Fibroblast of lung (primary cell): ENCODE measurements around the gene RASA2. TPM values are rescaled to one million over a fixed set of nuclear protein-coding genes. Genes with fewer than 3 reads are reported as not detected.

Experiments used
- DNase-seq, 2 donors: peaks; one replicate each; pipeline versions ENCODE4 v3.0.0 to v3.0.0-alpha.2; 2010; ENCODE audit warnings: low read depth in 2 of 2
- H2AFZ ChIP-seq: 2 replicates; pipeline ENCODE4 v1.5.1; 2012; ENCODE audit warnings: low read length, control low read depth, inconsistent platforms
- H3K27ac ChIP-seq: 2 replicates; pipeline ENCODE4 v1.5.1; 2011; ENCODE audit warnings: low read length, control low read depth; ENCODE audit not compliant: insufficient read depth
- H3K27me3 ChIP-seq: 2 replicates; pipeline ENCODE4 v1.5.1; 2011; ENCODE audit warnings: mild to moderate bottlenecking, low read length; ENCODE audit not compliant: control insufficient read depth, insufficient read depth
- H3K36me3 ChIP-seq: 2 replicates; pipeline ENCODE4 v1.5.1; 2011; ENCODE audit warnings: low read length; ENCODE audit not compliant: control insufficient read depth, insufficient read depth
- H3K4me1 ChIP-seq: 2 replicates; pipeline ENCODE4 v1.5.1; 2011; ENCODE audit warnings: low read length; ENCODE audit not compliant: control insufficient read depth, insufficient read depth; ENCODE audit errors: extremely low read depth
- H3K4me2 ChIP-seq: 2 replicates; pipeline ENCODE4 v1.5.1; 2011; ENCODE audit warnings: low read length, control low read depth; ENCODE audit not compliant: insufficient read depth; ENCODE audit errors: extremely low read depth
- H3K4me3 ChIP-seq, 4 experiments: fragments of 200-600 bp in 1 of 4; sonication (generic) in 1 of 4; replicated peaks in 1 of 4; 2 replicates each; pipeline ENCODE4 v1.5.1; 2011 to 2016; ENCODE audit warnings: low read length in 4 of 4, low read depth in 3 of 4, mild to moderate bottlenecking in 3 of 4, control low read depth in 2 of 4, inconsistent platforms in 1 of 4, mixed read lengths in 1 of 4; ENCODE audit not compliant: insufficient read depth in 1 of 4; ENCODE audit errors: control extremely low read depth in 1 of 4
- H3K79me2 ChIP-seq: 2 replicates; pipeline ENCODE4 v1.5.1; 2012; ENCODE audit warnings: mild to moderate bottlenecking, low read length, inconsistent platforms; ENCODE audit not compliant: control insufficient read depth, insufficient read depth
- H3K9ac ChIP-seq: 2 replicates; pipeline ENCODE4 v1.5.1; 2011; ENCODE audit warnings: mild to moderate bottlenecking, low read length, control low read depth; ENCODE audit not compliant: insufficient read depth
- H3K9me3 ChIP-seq: 2 replicates; pipeline ENCODE4 v1.5.1; 2012; ENCODE audit warnings: low read depth, low read length; ENCODE audit not compliant: control insufficient read depth, insufficient read depth
- H4K20me1 ChIP-seq: 2 replicates; pipeline ENCODE4 v1.5.1; 2011; ENCODE audit warnings: low read length; ENCODE audit not compliant: control insufficient read depth, insufficient read depth; ENCODE audit errors: extremely low read depth
- EZH2 ChIP-seq: IDR thresholded peaks from 2 replicates; pipeline ENCODE4 v1.5.1; 2012; ENCODE audit warnings: low read length, control low read depth, mild to moderate bottlenecking; ENCODE audit errors: missing control alignments
- polyA plus RNA-seq, 2 donors: library from polyadenylated mRNA; depleted of rRNA in 1 of 2; stranded (reverse) in 1 of 2; unstranded in 1 of 2; fragments of >200 nt; gene quantifications; 2 replicates each; pipeline ENCODE4 v1.2.1, GENCODE V29; 2011 to 2012; ENCODE audit warnings: missing spikeins in 1 of 2
- total RNA-seq: library from RNA; depleted of rRNA; stranded (reverse); fragments of >200 nt; gene quantifications from 2 replicates; pipeline ENCODE4 v1.2.1, GENCODE V29; 2014
- TF ChIP-seq, protein P1 (sequence below), 2 donors: IDR thresholded peaks in 1 of 2; conservative IDR thresholded peaks in 1 of 2; 1 replicate in 1 of 2; 2 replicates in 1 of 2; pipeline ENCODE4 v1.5.1; 2011 to 2012; ENCODE audit warnings: low read length in 2 of 2, control low read depth in 1 of 2, inconsistent platforms in 1 of 2, low read depth in 1 of 2, mild to moderate bottlenecking in 1 of 2

RASA2 gene
- total and polyA plus RNA-seq, 2 donors (not counting 1 experiment from before 2014, with no cell fraction given), result 10.0 to 11.4 TPM

- no peaks in the 10 kb centered on the region for H3K27me3 ChIP-seq
These were observed 146.1 kb downstream of the RASA2 start for GRCh38 chr3:141632779-141633374.

GRCh38 chr3:141642215-141642614 is 155.4 kb downstream of the RASA2 start:
- Histone ChIP-seq H2AFZ (no peak overlapping the region), H3K4me1 (no peaks in the 10 kb centered on the region), H3K9ac (no peak overlapping the region), H3K9me3 (no peaks in the 10 kb centered on the region), H4K20me1 (no peaks in the 10 kb centered on the region), H3K4me3 (no peak overlapping the region), H3K4me2 (no peak overlapping the region), H3K36me3 (no peaks in the 10 kb centered on the region), H3K27ac (no peak overlapping the region), H3K27me3 (no peaks in the 10 kb centered on the region), H3K79me2 (no peaks in the 10 kb centered on the region)
- TF ChIP-seq, protein P1, sequence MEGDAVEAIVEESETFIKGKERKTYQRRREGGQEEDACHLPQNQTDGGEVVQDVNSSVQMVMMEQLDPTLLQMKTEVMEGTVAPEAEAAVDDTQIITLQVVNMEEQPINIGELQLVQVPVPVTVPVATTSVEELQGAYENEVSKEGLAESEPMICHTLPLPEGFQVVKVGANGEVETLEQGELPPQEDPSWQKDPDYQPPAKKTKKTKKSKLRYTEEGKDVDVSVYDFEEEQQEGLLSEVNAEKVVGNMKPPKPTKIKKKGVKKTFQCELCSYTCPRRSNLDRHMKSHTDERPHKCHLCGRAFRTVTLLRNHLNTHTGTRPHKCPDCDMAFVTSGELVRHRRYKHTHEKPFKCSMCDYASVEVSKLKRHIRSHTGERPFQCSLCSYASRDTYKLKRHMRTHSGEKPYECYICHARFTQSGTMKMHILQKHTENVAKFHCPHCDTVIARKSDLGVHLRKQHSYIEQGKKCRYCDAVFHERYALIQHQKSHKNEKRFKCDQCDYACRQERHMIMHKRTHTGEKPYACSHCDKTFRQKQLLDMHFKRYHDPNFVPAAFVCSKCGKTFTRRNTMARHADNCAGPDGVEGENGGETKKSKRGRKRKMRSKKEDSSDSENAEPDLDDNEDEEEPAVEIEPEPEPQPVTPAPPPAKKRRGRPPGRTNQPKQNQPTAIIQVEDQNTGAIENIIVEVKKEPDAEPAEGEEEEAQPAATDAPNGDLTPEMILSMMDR (conservative IDR thresholded peaks at IDR 0.05 in 1 of 2, IDR thresholded peaks at IDR 0.05 in 1 of 2; ENCODE audit: low read depth in 1 of 2, low read length in 2 of 2), result no peak
- TF ChIP-seq EZH2, result no peak
- DNase-seq, result peak in 1 of 2 donors; percentile 32

More at GRCh38 chr3:141632779-141633374, 146.1 kb downstream of the RASA2 start:
- Histone ChIP-seq H3K36me3 (no peaks in the 10 kb centered on the region), H3K9me3 (no peaks in the 10 kb centered on the region), H3K79me2 (no peaks in the 10 kb centered on the region), H2AFZ (no peak overlapping the region), H3K27ac (no peak overlapping the region), H3K4me3 (no peak overlapping the region), H4K20me1 (no peaks in the 10 kb centered on the region), H3K4me2 (no peak overlapping the region), H3K9ac (no peak overlapping the region), H3K4me1 (no peaks in the 10 kb centered on the region)
- no peak for TF ChIP-seq EZH2
- TF ChIP-seq, protein P1 (conservative IDR thresholded peaks at IDR 0.05 in 1 of 2, IDR thresholded peaks at IDR 0.05 in 1 of 2; ENCODE audit: low read depth in 1 of 2, low read length in 2 of 2), result no peak
- no peak for DNase-seq

DNA sequence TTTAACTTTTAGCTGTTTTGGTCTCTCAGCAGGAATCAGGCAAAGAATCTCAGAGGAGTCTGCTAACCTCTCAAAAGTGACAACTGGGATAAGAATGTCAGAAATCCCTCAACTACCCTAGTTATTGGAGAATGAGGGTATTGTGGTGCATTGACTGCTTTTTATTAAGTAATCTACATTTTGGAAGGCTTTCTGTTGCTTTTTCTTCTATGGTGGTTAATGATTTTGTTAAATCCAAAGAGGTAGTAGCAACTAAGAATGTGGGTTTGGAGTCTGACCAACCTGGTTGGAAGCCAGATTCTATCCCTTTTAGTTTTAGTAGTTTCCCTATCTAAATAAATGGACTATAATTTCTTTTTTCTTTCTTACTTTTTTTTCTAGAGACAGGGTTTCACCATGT is 156.6 kb downstream of the RASA2 start:
- H2AFZ ChIP-seq, result no peak overlapping the region
- TF ChIP-seq EZH2, result no peak
- TF ChIP-seq, protein P1 (conservative IDR thresholded peaks at IDR 0.05 in 1 of 2, IDR thresholded peaks at IDR 0.05 in 1 of 2; ENCODE audit: low read depth in 1 of 2, low read length in 2 of 2), result no peak
- no peak overlapping the region for H3K4me2 ChIP-seq
- no peaks in the 10 kb centered on the region for H3K36me3 ChIP-seq
- no peaks in the 10 kb centered on the region for H3K79me2 ChIP-seq
- H3K4me1 ChIP-seq, result no peaks in the 10 kb centered on the region
- no peak overlapping the region for H3K4me3 ChIP-seq
- H3K9me3 ChIP-seq, result no peaks in the 10 kb centered on the region
- no peaks in the 10 kb centered on the region for H3K27me3 ChIP-seq
- no peak overlapping the region for H3K27ac ChIP-seq
- peak in 1 of 2 donors; percentile 81 for DNase-seq
- no peak overlapping the region for H3K9ac ChIP-seq
- H4K20me1 ChIP-seq, result no peaks in the 10 kb centered on the region
